ENCODE data around the gene TAGAP. TPM values are rescaled to one million over a fixed set of nuclear protein-coding genes. Genes with fewer than 3 reads are reported as not detected.

The TAGAP gene
- total RNA-seq, 2 experiments from 2014 or later = 245 to 261 TPM

- H3K27ac Mint-ChIP-seq = no peak overlapping the region
Observed at GRCh38 chr6:159004592-159004991, 40.2 kb downstream of the TAGAP start.

DNA sequence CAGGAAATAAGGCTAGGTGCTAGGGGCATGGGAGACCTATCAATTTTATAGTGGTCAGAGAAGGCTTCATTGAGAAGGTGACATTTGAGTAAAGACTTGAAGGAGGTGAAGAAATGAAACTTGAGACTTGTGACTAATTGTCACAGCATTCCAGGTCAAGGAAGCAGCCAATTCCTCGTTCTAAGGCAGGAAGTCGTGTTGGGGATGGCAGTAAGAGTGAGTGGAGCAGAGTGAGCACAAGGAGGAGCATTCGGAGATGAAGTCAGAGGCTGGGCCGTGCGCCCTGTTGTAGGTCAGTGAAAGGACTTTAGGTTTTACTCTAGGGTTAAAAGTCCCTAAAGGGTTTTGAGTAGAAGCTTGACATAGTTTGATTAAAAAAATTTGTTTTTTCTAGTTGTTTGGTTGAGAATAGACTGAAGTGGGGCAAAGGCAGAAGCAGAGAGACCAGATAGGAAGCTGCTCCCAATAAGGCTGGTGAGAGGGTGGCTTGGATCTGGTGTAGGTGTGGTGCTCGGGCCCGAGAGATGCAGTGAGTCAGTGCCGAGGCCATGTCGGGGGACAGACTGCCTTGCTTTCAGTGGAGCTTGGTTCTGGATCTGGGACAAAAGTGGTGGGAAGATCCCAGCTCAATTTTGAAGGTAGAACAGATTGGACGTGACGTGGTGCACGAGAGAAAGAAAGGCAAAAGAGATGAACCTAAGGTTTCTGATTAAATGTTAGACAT is 42.2 kb downstream of the TAGAP start:
- peak overlapping the region; percentile 2 for H3K4me3 Mint-ChIP-seq
- POLR2A ChIA-PET = interaction anchor here (1.3 kb wide), 1 partner anchor 37 kb away, joined by 3 read pairs; no protein-coding TSS in a partner anchor

More at GRCh38 chr6:159004592-159004991, 40.2 kb downstream of the TAGAP start:
- Mint-ChIP-seq H3K27me3 (no peaks in the 10 kb centered on the region), H3K36me3 (ENCODE audit: low read depth) (peaks cover 4% of the 10 kb centered on the region), H3K4me1 (ENCODE audit: low read depth) (peaks cover 26% of the 10 kb centered on the region), H3K4me3 (no peak overlapping the region), H3K9me3 (no peaks in the 10 kb centered on the region)
- H3K27me3 ChIP-seq (ENCODE audit: control insufficient read depth in 1 of 2, insufficient read depth in 2 of 2, low read length in 2 of 2) = no peaks in the 10 kb centered on the region
- no peaks in the 10 kb centered on the region for H3K9me3 ChIP-seq (ENCODE audit: control insufficient read depth in 1 of 2, insufficient read depth in 1 of 2, low read length in 2 of 2)
- ATAC-seq (ENCODE audit: poor library complexity) = no peak
- no peak overlapping the region for H3K27ac ChIP-seq (ENCODE audit: low read depth in 1 of 2, low read length in 2 of 2)
- no peak for DNase-seq
- H3K36me3 ChIP-seq (ENCODE audit: insufficient read depth, low read length) = no peaks in the 10 kb centered on the region
- intact Hi-C loops (cut with DNase I, micrococcal nuclease) = no loop called here
- ChIA-PET POLR2A (no interaction called here), CTCF (interaction anchor here (1.0 to 2.4 kb wide), 2 partner anchors 99 to 130 kb away, joined by 3 to 9 read pairs; no protein-coding TSS in a partner anchor)
- no peak overlapping the region for H3K4me3 ChIP-seq (ENCODE audit: low read length)
- TF ChIP-seq, protein P1, sequence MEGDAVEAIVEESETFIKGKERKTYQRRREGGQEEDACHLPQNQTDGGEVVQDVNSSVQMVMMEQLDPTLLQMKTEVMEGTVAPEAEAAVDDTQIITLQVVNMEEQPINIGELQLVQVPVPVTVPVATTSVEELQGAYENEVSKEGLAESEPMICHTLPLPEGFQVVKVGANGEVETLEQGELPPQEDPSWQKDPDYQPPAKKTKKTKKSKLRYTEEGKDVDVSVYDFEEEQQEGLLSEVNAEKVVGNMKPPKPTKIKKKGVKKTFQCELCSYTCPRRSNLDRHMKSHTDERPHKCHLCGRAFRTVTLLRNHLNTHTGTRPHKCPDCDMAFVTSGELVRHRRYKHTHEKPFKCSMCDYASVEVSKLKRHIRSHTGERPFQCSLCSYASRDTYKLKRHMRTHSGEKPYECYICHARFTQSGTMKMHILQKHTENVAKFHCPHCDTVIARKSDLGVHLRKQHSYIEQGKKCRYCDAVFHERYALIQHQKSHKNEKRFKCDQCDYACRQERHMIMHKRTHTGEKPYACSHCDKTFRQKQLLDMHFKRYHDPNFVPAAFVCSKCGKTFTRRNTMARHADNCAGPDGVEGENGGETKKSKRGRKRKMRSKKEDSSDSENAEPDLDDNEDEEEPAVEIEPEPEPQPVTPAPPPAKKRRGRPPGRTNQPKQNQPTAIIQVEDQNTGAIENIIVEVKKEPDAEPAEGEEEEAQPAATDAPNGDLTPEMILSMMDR (IDR thresholded peaks at IDR 0.05) = no peak
- H3K4me1 ChIP-seq (ENCODE audit: insufficient read depth, low read length) = peaks cover 11% of the 10 kb centered on the region

DNA sequence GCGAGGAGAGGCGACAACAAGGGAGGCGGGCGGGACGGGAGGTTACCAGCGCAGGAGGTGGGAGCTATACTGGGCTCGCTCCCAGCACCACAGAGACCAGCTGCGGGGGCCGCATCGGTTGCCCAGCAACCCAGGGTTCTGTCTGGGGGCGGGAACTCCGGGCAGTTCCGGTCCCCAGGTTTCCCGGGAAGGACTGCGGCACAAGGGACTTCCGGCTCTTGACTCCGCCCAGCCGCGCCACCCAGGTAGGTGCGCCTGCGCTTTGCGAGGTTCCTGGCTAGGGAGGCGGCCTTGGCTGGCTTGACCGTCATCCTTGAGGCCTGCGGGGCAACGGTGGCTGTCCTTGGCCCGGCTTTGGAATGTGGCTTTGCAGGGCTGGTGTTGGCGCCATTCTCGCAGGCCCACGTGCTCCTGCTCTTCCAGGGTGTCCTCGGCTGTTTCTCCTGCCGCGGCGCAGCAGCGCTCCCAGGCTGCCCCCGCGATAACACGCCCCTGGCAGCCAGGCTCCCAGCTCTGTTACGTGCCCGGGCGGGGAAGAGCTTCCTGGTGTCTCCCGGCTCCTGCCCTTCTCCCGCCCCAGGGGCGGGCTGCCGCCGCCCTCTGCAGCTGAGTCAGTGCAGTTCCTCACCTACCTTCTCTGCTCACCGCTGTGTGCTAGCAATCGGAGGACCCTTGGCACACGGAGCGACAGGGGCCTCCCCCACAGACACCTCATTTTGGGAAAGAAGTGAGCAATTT is 45.0 kb downstream of the TAGAP start, which contains the start of gene RSPH3:
Gene RSPH3, minus strand, starts transcription at position 537 of the 738 bp plus-strand sequence. CDS start 652 bp downstream, outside the sequence.
- H3K4me1 ChIP-seq (ENCODE audit: insufficient read depth, low read length) = peaks cover 9% of the 10 kb centered on the region
- DNase-seq (peak; percentile 70 to 93 (median 84)), ATAC-seq (ENCODE audit: poor library complexity) (peak; percentile 87)
- peak within 1 kb of the TSS; percentile 94 for H3K4me3 ChIP-seq (ENCODE audit: low read length)
- no peaks in the 10 kb centered on the region for H3K27me3 ChIP-seq (ENCODE audit: control insufficient read depth in 1 of 2, insufficient read depth in 2 of 2, low read length in 2 of 2)
- ChIA-PET POLR2A (interaction anchor here (0.7 to 2.1 kb wide), 11 partner anchors 9 to 132 kb away, joined by 3 to 9 read pairs (median 5); partner anchors contain the start of gene TAGAP), CTCF (interaction anchor here (0.5 to 2.0 kb wide), 12 partner anchors 8 to 785 kb away, joined by 3 to 12 read pairs (median 4); no protein-coding TSS in a partner anchor)
- Mint-ChIP-seq H3K4me1 (ENCODE audit: low read depth) (peaks cover 23% of the 10 kb centered on the region), H3K36me3 (ENCODE audit: low read depth) (peaks cover 12% of the 10 kb centered on the region), H3K27me3 (no peaks in the 10 kb centered on the region), H3K4me3 (peak within 1 kb of the TSS; percentile 97), H3K9me3 (no peaks in the 10 kb centered on the region), H3K27ac (peak within 1 kb of the TSS; percentile 80)
- TF ChIP-seq, protein P1 (IDR thresholded peaks at IDR 0.05) = no peak
- H3K27ac ChIP-seq (ENCODE audit: low read depth in 1 of 2, low read length in 2 of 2) = peak within 1 kb of the TSS; percentile 50 to 55
- intact Hi-C loops (cut with DNase I, micrococcal nuclease) = loop anchor here in 1 of 2 experiments (10.0 kb wide), 1 partner anchor 765 kb away; no protein-coding TSS in a partner anchor
- H3K9me3 ChIP-seq (ENCODE audit: control insufficient read depth in 1 of 2, insufficient read depth in 1 of 2, low read length in 2 of 2) = no peaks in the 10 kb centered on the region
- H3K36me3 ChIP-seq (ENCODE audit: insufficient read depth, low read length) = no peaks in the 10 kb centered on the region

More for the DNA sequence above, 42.2 kb downstream of the TAGAP start:
- peaks cover 12% of the 10 kb centered on the region for H3K36me3 Mint-ChIP-seq (ENCODE audit: low read depth)
- CTCF ChIA-PET = interaction anchor here (0.7 to 2.4 kb wide), 2 partner anchors 101 to 132 kb away, joined by 4 to 9 read pairs; no protein-coding TSS in a partner anchor
- no peaks in the 10 kb centered on the region for H3K36me3 ChIP-seq (ENCODE audit: insufficient read depth, low read length)
- no peak overlapping the region for H3K27ac ChIP-seq (ENCODE audit: low read depth in 1 of 2, low read length in 2 of 2)
- peaks cover 9% of the 10 kb centered on the region for H3K4me1 ChIP-seq (ENCODE audit: insufficient read depth, low read length)
- TF ChIP-seq, protein P1 (IDR thresholded peaks at IDR 0.05) = no peak
- ATAC-seq (ENCODE audit: poor library complexity) (no peak), DNase-seq (no peak)
- peaks cover 23% of the 10 kb centered on the region for H3K4me1 Mint-ChIP-seq (ENCODE audit: low read depth)
- no peaks in the 10 kb centered on the region for H3K27me3 Mint-ChIP-seq
- no peak overlapping the region for H3K27ac Mint-ChIP-seq
- no peaks in the 10 kb centered on the region for H3K9me3 Mint-ChIP-seq
- H3K9me3 ChIP-seq (ENCODE audit: control insufficient read depth in 1 of 2, insufficient read depth in 1 of 2, low read length in 2 of 2) = no peaks in the 10 kb centered on the region
- intact Hi-C loops (cut with DNase I, micrococcal nuclease) = no loop called here
- no peak overlapping the region for H3K4me3 ChIP-seq (ENCODE audit: low read length)
- H3K27me3 ChIP-seq (ENCODE audit: control insufficient read depth in 1 of 2, insufficient read depth in 2 of 2, low read length in 2 of 2) = no peaks in the 10 kb centered on the region

Measured in CD4-positive, alpha-beta T cell (primary cell).